Measurements from ENCODE around the gene NDUFB7.
"Not testable (repeated sequence)": the region's sequence is repeated elsewhere in the genome, so short reads cannot be mapped to it uniquely, and the experiment has no call there.

NDUFB7 gene

GRCh38 chr19:14571695-14572490 is at the start of gene NDUFB7:
Gene NDUFB7 (minus strand): TSS chr19:14572066. CDS start chr19:14572000, 66 bp downstream.
- H3K27me3 ChIP-seq (ENCODE audit: control insufficient read depth, insufficient read depth, low read length) = no peaks in the 10 kb centered on the region
- H3K4me3 ChIP-seq (ENCODE audit: low read depth, low read length) = peak within 1 kb of the TSS; percentile 98
- peaks cover 2% of the 10 kb centered on the region for H3K36me3 ChIP-seq (ENCODE audit: control insufficient read depth, insufficient read depth, low read length)
- H3K4me1 ChIP-seq (ENCODE audit: control insufficient read depth, insufficient read depth, low read length) = peaks cover 3% of the 10 kb centered on the region
- no peaks in the 10 kb centered on the region for H3K9me3 ChIP-seq (ENCODE audit: control insufficient read depth, insufficient read depth, low read length)
- peak within 1 kb of the TSS; percentile 92 for H3K9ac ChIP-seq (ENCODE audit: low read depth, low read length)

- H3K9ac ChIP-seq (ENCODE audit: low read depth, low read length) = no peak overlapping the region
- H3K9me3 ChIP-seq (ENCODE audit: control insufficient read depth, insufficient read depth, low read length) = peaks cover 6% of the 10 kb centered on the region
- H3K4me1 ChIP-seq (ENCODE audit: control insufficient read depth, insufficient read depth, low read length) = no peaks in the 10 kb centered on the region
- no peaks in the 10 kb centered on the region for H3K27me3 ChIP-seq (ENCODE audit: control insufficient read depth, insufficient read depth, low read length)
- H3K4me3 ChIP-seq (ENCODE audit: low read depth, low read length) = no peak overlapping the region
- no peaks in the 10 kb centered on the region for H3K36me3 ChIP-seq (ENCODE audit: control insufficient read depth, insufficient read depth, low read length)
These were observed 47.5 kb upstream of the NDUFB7 start for GRCh38 chr19:14619404-14619803.

- H3K36me3 ChIP-seq (ENCODE audit: control insufficient read depth, insufficient read depth, low read length) = no peaks in the 10 kb centered on the region
- H3K9me3 ChIP-seq (ENCODE audit: control insufficient read depth, insufficient read depth, low read length) = peaks cover 6% of the 10 kb centered on the region
- H3K4me1 ChIP-seq (ENCODE audit: control insufficient read depth, insufficient read depth, low read length) = no peaks in the 10 kb centered on the region
- no peaks in the 10 kb centered on the region for H3K27me3 ChIP-seq (ENCODE audit: control insufficient read depth, insufficient read depth, low read length)
- H3K4me3 ChIP-seq (ENCODE audit: low read depth, low read length) = no peak overlapping the region
- H3K9ac ChIP-seq (ENCODE audit: low read depth, low read length) = no peak overlapping the region
These were observed 44.5 kb upstream of the NDUFB7 start for GRCh38 chr19:14616407-14616806.

GRCh38 chr19:14615623-14616022 is 43.8 kb upstream of the NDUFB7 start:
- Histone ChIP-seq H3K9ac (ENCODE audit: low read depth, low read length) (no peak overlapping the region), H3K4me1 (ENCODE audit: control insufficient read depth, insufficient read depth, low read length) (no peaks in the 10 kb centered on the region), H3K4me3 (ENCODE audit: low read depth, low read length) (no peak overlapping the region), H3K36me3 (ENCODE audit: control insufficient read depth, insufficient read depth, low read length) (no peaks in the 10 kb centered on the region), H3K27me3 (ENCODE audit: control insufficient read depth, insufficient read depth, low read length) (no peaks in the 10 kb centered on the region), H3K9me3 (ENCODE audit: control insufficient read depth, insufficient read depth, low read length) (peaks cover 6% of the 10 kb centered on the region)

GRCh38 chr19:14614099-14614412 is 42.2 kb upstream of the NDUFB7 start:
- H3K9ac ChIP-seq (ENCODE audit: low read depth, low read length) = no peak overlapping the region
- H3K36me3 ChIP-seq (ENCODE audit: control insufficient read depth, insufficient read depth, low read length) = no peaks in the 10 kb centered on the region
- H3K27me3 ChIP-seq (ENCODE audit: control insufficient read depth, insufficient read depth, low read length) = no peaks in the 10 kb centered on the region
- H3K4me1 ChIP-seq (ENCODE audit: control insufficient read depth, insufficient read depth, low read length) = no peaks in the 10 kb centered on the region
- no peaks in the 10 kb centered on the region for H3K9me3 ChIP-seq (ENCODE audit: control insufficient read depth, insufficient read depth, low read length)
- no peak overlapping the region for H3K4me3 ChIP-seq (ENCODE audit: low read depth, low read length)

GRCh38 chr19:14613399-14614098 is 41.7 kb upstream of the NDUFB7 start:
- H3K36me3 ChIP-seq (ENCODE audit: control insufficient read depth, insufficient read depth, low read length); H3K4me3 ChIP-seq (ENCODE audit: low read depth, low read length); H3K9me3 ChIP-seq (ENCODE audit: control insufficient read depth, insufficient read depth, low read length); H3K9ac ChIP-seq (ENCODE audit: low read depth, low read length); H3K27me3 ChIP-seq (ENCODE audit: control insufficient read depth, insufficient read depth, low read length); H3K4me1 ChIP-seq (ENCODE audit: control insufficient read depth, insufficient read depth, low read length): not testable (repeated sequence)

GRCh38 chr19:14612657-14613056 is 40.8 kb upstream of the NDUFB7 start:
- Histone ChIP-seq H3K4me1 (ENCODE audit: control insufficient read depth, insufficient read depth, low read length) (no peaks in the 10 kb centered on the region), H3K27me3 (ENCODE audit: control insufficient read depth, insufficient read depth, low read length) (no peaks in the 10 kb centered on the region), H3K4me3 (ENCODE audit: low read depth, low read length) (no peak overlapping the region), H3K9me3 (ENCODE audit: control insufficient read depth, insufficient read depth, low read length) (no peaks in the 10 kb centered on the region), H3K36me3 (ENCODE audit: control insufficient read depth, insufficient read depth, low read length) (no peaks in the 10 kb centered on the region), H3K9ac (ENCODE audit: low read depth, low read length) (no peak overlapping the region)

- not testable (repeated sequence) for H3K36me3 ChIP-seq (ENCODE audit: control insufficient read depth, insufficient read depth, low read length); H3K9me3 ChIP-seq (ENCODE audit: control insufficient read depth, insufficient read depth, low read length); H3K9ac ChIP-seq (ENCODE audit: low read depth, low read length); H3K4me1 ChIP-seq (ENCODE audit: control insufficient read depth, insufficient read depth, low read length); H3K27me3 ChIP-seq (ENCODE audit: control insufficient read depth, insufficient read depth, low read length); H3K4me3 ChIP-seq (ENCODE audit: low read depth, low read length)
These were observed 40.4 kb upstream of the NDUFB7 start for GRCh38 chr19:14612242-14612641.

GRCh38 chr19:14611051-14611450 is 39.2 kb upstream of the NDUFB7 start:
- Histone ChIP-seq H3K4me1 (ENCODE audit: control insufficient read depth, insufficient read depth, low read length) (no peaks in the 10 kb centered on the region), H3K9ac (ENCODE audit: low read depth, low read length) (no peak overlapping the region), H3K27me3 (ENCODE audit: control insufficient read depth, insufficient read depth, low read length) (no peaks in the 10 kb centered on the region), H3K36me3 (ENCODE audit: control insufficient read depth, insufficient read depth, low read length) (no peaks in the 10 kb centered on the region), H3K9me3 (ENCODE audit: control insufficient read depth, insufficient read depth, low read length) (no peaks in the 10 kb centered on the region), H3K4me3 (ENCODE audit: low read depth, low read length) (no peak overlapping the region)

- no peak overlapping the region for H3K4me3 ChIP-seq (ENCODE audit: low read depth, low read length)
- H3K9ac ChIP-seq (ENCODE audit: low read depth, low read length) = no peak overlapping the region
- H3K4me1 ChIP-seq (ENCODE audit: control insufficient read depth, insufficient read depth, low read length) = no peaks in the 10 kb centered on the region
- no peaks in the 10 kb centered on the region for H3K9me3 ChIP-seq (ENCODE audit: control insufficient read depth, insufficient read depth, low read length)
- no peaks in the 10 kb centered on the region for H3K36me3 ChIP-seq (ENCODE audit: control insufficient read depth, insufficient read depth, low read length)
- no peaks in the 10 kb centered on the region for H3K27me3 ChIP-seq (ENCODE audit: control insufficient read depth, insufficient read depth, low read length)
These were observed 34.8 kb upstream of the NDUFB7 start for GRCh38 chr19:14606627-14607026.

- Histone ChIP-seq H3K4me3 (ENCODE audit: low read depth, low read length) (no peak overlapping the region), H3K4me1 (ENCODE audit: control insufficient read depth, insufficient read depth, low read length) (no peaks in the 10 kb centered on the region), H3K9me3 (ENCODE audit: control insufficient read depth, insufficient read depth, low read length) (no peaks in the 10 kb centered on the region), H3K9ac (ENCODE audit: low read depth, low read length) (no peak overlapping the region), H3K27me3 (ENCODE audit: control insufficient read depth, insufficient read depth, low read length) (no peaks in the 10 kb centered on the region), H3K36me3 (ENCODE audit: control insufficient read depth, insufficient read depth, low read length) (no peaks in the 10 kb centered on the region)
These were observed 32.1 kb upstream of the NDUFB7 start for GRCh38 chr19:14603990-14604387.

- Histone ChIP-seq H3K4me3 (ENCODE audit: low read depth, low read length) (no peak overlapping the region), H3K36me3 (ENCODE audit: control insufficient read depth, insufficient read depth, low read length) (no peaks in the 10 kb centered on the region), H3K9ac (ENCODE audit: low read depth, low read length) (no peak overlapping the region), H3K27me3 (ENCODE audit: control insufficient read depth, insufficient read depth, low read length) (no peaks in the 10 kb centered on the region), H3K9me3 (ENCODE audit: control insufficient read depth, insufficient read depth, low read length) (no peaks in the 10 kb centered on the region), H3K4me1 (ENCODE audit: control insufficient read depth, insufficient read depth, low read length) (no peaks in the 10 kb centered on the region)
These were observed 27.8 kb upstream of the NDUFB7 start for GRCh38 chr19:14599548-14600147.
